Aorta (tissue), 5 donors: ENCODE measurements around the gene TPM2. TPM values are rescaled to one million over a fixed set of nuclear protein-coding genes. Genes with fewer than 3 reads are reported as not detected.

Experiments used
- ATAC-seq: fragments of 200-7000 bp; cut with Tn5 transposase; one replicate; pipeline ENCODE4 v1.9.1; 2022; ENCODE audit warnings: moderate library complexity; ENCODE audit not compliant: low FRiP score
- DNase-seq, 2 donors: peaks; one replicate each; pipeline ENCODE4 v3.0.0-alpha.2; 2020
- H3K27ac ChIP-seq, 2 donors: one replicate each; pipeline ENCODE4 v1.5.1; 2013; ENCODE audit warnings: low read length in 2 of 2, mild to moderate bottlenecking in 2 of 2, moderate library complexity in 2 of 2, control low read depth in 1 of 2, inconsistent platforms in 1 of 2, low read depth in 1 of 2
- H3K27me3 ChIP-seq, 2 donors: one replicate each; pipeline ENCODE4 v1.6.1; 2013; ENCODE audit warnings: control low read depth in 1 of 2, low read length in 1 of 2, mild to moderate bottlenecking in 1 of 2, moderate library complexity in 1 of 2; ENCODE audit not compliant: insufficient read depth in 2 of 2, control insufficient read depth in 1 of 2
- H3K36me3 ChIP-seq, 2 donors: one replicate each; pipeline ENCODE4 v1.6.1; 2013; ENCODE audit warnings: control low read depth in 1 of 2, low read length in 1 of 2, mild to moderate bottlenecking in 1 of 2; ENCODE audit not compliant: insufficient read depth in 2 of 2, control insufficient read depth in 1 of 2
- H3K4me1 ChIP-seq, 2 donors: one replicate each; pipeline ENCODE4 v1.6.1; 2013; ENCODE audit warnings: low read length in 2 of 2, control low read depth in 1 of 2, mild to moderate bottlenecking in 1 of 2, moderate library complexity in 1 of 2; ENCODE audit not compliant: insufficient read depth in 2 of 2, control insufficient read depth in 1 of 2
- H3K4me3 ChIP-seq, 2 donors: one replicate each; pipeline ENCODE4 v1.5.1; 2013; ENCODE audit warnings: low read length in 2 of 2, control low read depth in 1 of 2, mild to moderate bottlenecking in 1 of 2
- H3K9me3 ChIP-seq: one replicate; pipeline ENCODE4 v1.6.1; 2013; ENCODE audit warnings: mild to moderate bottlenecking, low read length; ENCODE audit not compliant: control insufficient read depth
- WGBS, 2 donors: extraction: QIAGEN DNeasy Blood & Tissue Kit; methylation state at CpG; one replicate each; pipeline ENCODE4 v1.1.7; 2013; 5-methylcytosine and 5-hydroxymethylcytosine counted together
- intact Hi-C, 2 donors: fragments of 100-400 bp; cut with DNase I; formaldehyde crosslinking; loops; one replicate each; pipeline versions ENCODE4 v1.14.2 to v1.15.0; 2022
- polyA plus RNA-seq, 2 donors: library from polyadenylated mRNA; stranded (reverse); fragments of 200-250 nt; gene quantifications; one replicate each; pipeline ENCODE4 v1.2.3, GENCODE V29; 2013
- total RNA-seq, 2 donors: library from RNA; stranded (reverse); fragmentation: NEBNext Ultra II Directional; extraction: Animal tissue kit (Norgen Biotek cat#: 25700); gene quantifications; one replicate each; pipeline ENCODE4 v1.2.1, GENCODE V29; 2021
- donor health status: healthy with polysubstance abuse.
- donor health status: Bipolar disorder and iron deficiency.
- donor health status: DM: no; HTN: no; CAD: no.
- donor health status: DM: no; HTN: no; CAD: no.
- donor health status: DM: yes; HTN: yes; CAD: no.

Gene TPM2
- total and polyA plus RNA-seq, 4 donors = 1,614 to 9,377 (median 6,599) TPM

GRCh38 chr9:35714579-35715252 is 25.0 kb upstream of the TPM2 start:
- DNase-seq (peak in 1 of 2 donors; percentile 16), ATAC-seq (no peak)
- WGBS, 2 donors = 91 to 93% methylated on average over 13 of the region's 13 CpGs
- H3K4me1 ChIP-seq = no peaks in the 10 kb centered on the region
- intact Hi-C loops = no loop called here
- no peaks in the 10 kb centered on the region for H3K9me3 ChIP-seq
- H3K27ac ChIP-seq = peak overlapping the region in 1 of 2 donors; percentile 4
- no peak overlapping the region for H3K4me3 ChIP-seq
- H3K27me3 ChIP-seq = no peaks in the 10 kb centered on the region
- H3K36me3 ChIP-seq = peaks cover 18 to 57% of the 10 kb centered on the region in 2 donors

- Histone ChIP-seq H3K4me3 (no peak overlapping the region), H3K4me1 (no peaks in the 10 kb centered on the region), H3K27ac (no peak overlapping the region), H3K9me3 (no peaks in the 10 kb centered on the region), H3K36me3 (peaks cover 17 to 51% of the 10 kb centered on the region in 2 donors), H3K27me3 (no peaks in the 10 kb centered on the region)
- 73 to 78% methylated on average over 6 of the region's 6 CpGs for WGBS, 2 donors
- intact Hi-C loops = no loop called here
- DNase-seq (peak; percentile 29 to 59), ATAC-seq (no peak)
Observed at GRCh38 chr9:35714123-35714522, 24.4 kb upstream of the TPM2 start.

GRCh38 chr9:35713578-35713977 is 23.9 kb upstream of the TPM2 start:
- H3K27ac ChIP-seq = no peak overlapping the region
- peaks cover 17 to 47% of the 10 kb centered on the region in 2 donors for H3K36me3 ChIP-seq
- H3K27me3 ChIP-seq = no peaks in the 10 kb centered on the region
- no peak for ATAC-seq
- DNase-seq = no peak
- intact Hi-C loops = no loop called here
- 88 to 92% methylated on average over 3 of the region's 3 CpGs for WGBS, 2 donors
- H3K4me1 ChIP-seq = no peaks in the 10 kb centered on the region
- H3K9me3 ChIP-seq = no peaks in the 10 kb centered on the region
- no peak overlapping the region for H3K4me3 ChIP-seq

- H3K27ac ChIP-seq = no peak overlapping the region
- WGBS, 2 donors = 78 to 84% methylated on average over 11 of the region's 11 CpGs
- intact Hi-C loops = no loop called here
- DNase-seq (peak; percentile 21 to 55), ATAC-seq (no peak)
- no peak overlapping the region for H3K4me3 ChIP-seq
- peaks cover 17 to 49% of the 10 kb centered on the region in 2 donors for H3K36me3 ChIP-seq
- no peaks in the 10 kb centered on the region for H3K4me1 ChIP-seq
- H3K27me3 ChIP-seq = no peaks in the 10 kb centered on the region
- no peaks in the 10 kb centered on the region for H3K9me3 ChIP-seq
Observed at GRCh38 chr9:35712762-35713400, 23.2 kb upstream of the TPM2 start.

- Histone ChIP-seq H3K4me3 (no peak overlapping the region), H3K27me3 (no peaks in the 10 kb centered on the region), H3K27ac (no peak overlapping the region), H3K9me3 (no peaks in the 10 kb centered on the region), H3K36me3 (peaks cover 8 to 48% of the 10 kb centered on the region in 2 donors), H3K4me1 (no peaks in the 10 kb centered on the region)
- intact Hi-C loops = no loop called here
- ATAC-seq = no peak
- no peak for DNase-seq
- 80 to 82% methylated on average over 21 of the region's 21 CpGs for WGBS, 2 donors
Observed at GRCh38 chr9:35711501-35712428, 22.0 kb upstream of the TPM2 start.

GRCh38 chr9:35710818-35711500 is 21.2 kb upstream of the TPM2 start:
- no peaks in the 10 kb centered on the region for H3K4me1 ChIP-seq
- intact Hi-C loops = no loop called here
- H3K36me3 ChIP-seq = peaks cover 8 to 54% of the 10 kb centered on the region in 2 donors
- H3K9me3 ChIP-seq = no peaks in the 10 kb centered on the region
- WGBS, 2 donors = 69% methylated on average over 7 of the region's 7 CpGs
- DNase-seq (no peak), ATAC-seq (no peak)
- H3K27ac ChIP-seq = no peak overlapping the region
- H3K27me3 ChIP-seq = no peaks in the 10 kb centered on the region
- no peak overlapping the region for H3K4me3 ChIP-seq

GRCh38 chr9:35708146-35708545 is 18.4 kb upstream of the TPM2 start:
- no peaks in the 10 kb centered on the region for H3K4me1 ChIP-seq
- DNase-seq (no peak), ATAC-seq (no peak)
- intact Hi-C loops = no loop called here
- H3K36me3 ChIP-seq = peaks cover 13 to 63% of the 10 kb centered on the region in 2 donors
- H3K27ac ChIP-seq = no peak overlapping the region
- H3K4me3 ChIP-seq = no peak overlapping the region
- WGBS, 2 donors = 90% methylated on average over 4 of the region's 4 CpGs
- H3K9me3 ChIP-seq = no peaks in the 10 kb centered on the region
- no peaks in the 10 kb centered on the region for H3K27me3 ChIP-seq

GRCh38 chr9:35706951-35707350 is 17.2 kb upstream of the TPM2 start:
- 84% methylated on average over 10 of the region's 10 CpGs for WGBS, 2 donors
- intact Hi-C loops = no loop called here

More at GRCh38 chr9:35706951-35707350, 17.2 kb upstream of the TPM2 start:
- ATAC-seq = no peak
- Histone ChIP-seq H3K9me3 (no peaks in the 10 kb centered on the region), H3K4me1 (no peaks in the 10 kb centered on the region), H3K36me3 (peaks cover 13 to 60% of the 10 kb centered on the region in 2 donors), H3K27me3 (no peaks in the 10 kb centered on the region), H3K27ac (no peak overlapping the region), H3K4me3 (no peak overlapping the region)
- DNase-seq = no peak
